Keratinocyte (primary cell): Measurements from ENCODE around the gene IRGM. TPM values are rescaled to one million over a fixed set of nuclear protein-coding genes. Genes with fewer than 3 reads are reported as not detected.

Experiments used
- DNase-seq: peaks from one replicate; pipeline ENCODE4 v3.0.0-alpha.2; 2011; ENCODE audit warnings: low read depth, missing footprints, low spot score
- FAIRE-seq: peaks from 2 replicates; lab custom pipeline; 2011; peaks lifted over from hg19 to GRCh38; lab: Jason Lieb, UNC
- H2AFZ ChIP-seq: 2 replicates; pipeline ENCODE4 v1.6.0; 2012; ENCODE audit warnings: low read length, control low read depth, inconsistent platforms; ENCODE audit not compliant: control insufficient read depth
- H3K27ac ChIP-seq: 2 replicates; pipeline ENCODE4 v1.5.1; 2011; ENCODE audit warnings: low read length; ENCODE audit not compliant: control insufficient read depth, insufficient read depth
- H3K27me3 ChIP-seq: 3 replicates; pipeline ENCODE4 v1.6.0; 2011; ENCODE audit warnings: low read length; ENCODE audit not compliant: control insufficient read depth, insufficient read depth; ENCODE audit errors: extremely low read depth
- H3K36me3 ChIP-seq, 2 experiments: 2 replicates in 1 of 2; 3 replicates in 1 of 2; pipeline ENCODE4 v1.5.1; 2011; ENCODE audit warnings: low read length in 2 of 2, mild to moderate bottlenecking in 1 of 2; ENCODE audit not compliant: control insufficient read depth in 2 of 2, insufficient read depth in 2 of 2; ENCODE audit errors: extremely low read depth in 1 of 2
- H3K4me1 ChIP-seq: 3 replicates; pipeline ENCODE4 v1.5.1; 2011; ENCODE audit warnings: low read length; ENCODE audit not compliant: control insufficient read depth, insufficient read depth; ENCODE audit errors: extremely low read depth
- H3K4me2 ChIP-seq: 3 replicates; pipeline ENCODE4 v1.6.0; 2011; ENCODE audit warnings: low read depth, low read length; ENCODE audit not compliant: control insufficient read depth, insufficient read depth; ENCODE audit errors: extremely low read depth
- H3K4me3 ChIP-seq, 3 experiments: fragments of 200-600 bp in 1 of 3; sonication (generic) in 1 of 3; 2 replicates in 2 of 3; 3 replicates in 1 of 3; pipeline ENCODE4 v1.5.1; 2011 to 2016; ENCODE audit warnings: low read length in 3 of 3, mild to moderate bottlenecking in 3 of 3, control low read depth in 2 of 3, inconsistent platforms in 1 of 3, low read depth in 1 of 3, mixed read lengths in 1 of 3, mixed run types in 1 of 3, moderate library complexity in 1 of 3; ENCODE audit not compliant: control insufficient read depth in 2 of 3, insufficient read depth in 2 of 3; ENCODE audit errors: extremely low read depth in 1 of 3
- H3K79me2 ChIP-seq: 2 replicates; pipeline ENCODE4 v1.6.0; 2012; ENCODE audit warnings: low read length; ENCODE audit not compliant: control insufficient read depth, insufficient read depth
- H3K9ac ChIP-seq: 3 replicates; pipeline ENCODE4 v1.6.0; 2011; ENCODE audit warnings: low read length; ENCODE audit not compliant: control insufficient read depth, insufficient read depth; ENCODE audit errors: extremely low read depth
- H3K9me1 ChIP-seq: 3 replicates; pipeline ENCODE4 v1.6.0; 2011; ENCODE audit warnings: low read length; ENCODE audit not compliant: control insufficient read depth, insufficient read depth; ENCODE audit errors: extremely low read depth
- H3K9me3 ChIP-seq: 2 replicates; pipeline ENCODE4 v1.5.1; 2012; ENCODE audit warnings: low read depth, low read length; ENCODE audit not compliant: control insufficient read depth
- H4K20me1 ChIP-seq: 3 replicates; pipeline ENCODE4 v1.6.0; 2011; ENCODE audit warnings: low read length; ENCODE audit not compliant: control insufficient read depth, insufficient read depth; ENCODE audit errors: extremely low read depth
- CTCF ChIP-seq, 3 experiments: IDR thresholded peaks in 1 of 3; conservative IDR thresholded peaks in 1 of 3; optimal IDR thresholded peaks in 1 of 3; 2 replicates in 2 of 3; 3 replicates in 1 of 3; pipeline versions ENCODE3 to v1.5.1; 2011; ENCODE audit warnings: low read length in 3 of 3, mild to moderate bottlenecking in 3 of 3, moderate library complexity in 2 of 3, control low read depth in 1 of 3, inconsistent platforms in 1 of 3; ENCODE audit not compliant: insufficient read depth in 2 of 3; ENCODE audit errors: extremely low read depth in 1 of 3
- EZH2 ChIP-seq: IDR thresholded peaks from one replicate; pipeline ENCODE4 v1.6.1; 2012; ENCODE audit warnings: inconsistent platforms, mild to moderate bottlenecking, low read length, moderate library complexity
- dilution Hi-C: fragments of 300-500 bp; cut with MboI; formaldehyde crosslinking; loops from one replicate; pipeline ENCODE4 v1.7.0; 2020; ENCODE audit warnings: low sequenced_read_pairs; ENCODE audit not compliant: extremely low pct_ligation_motif_present
- polyA plus RNA-seq, 5 experiments: library from polyadenylated mRNA; depleted of rRNA in 3 of 5; stranded (reverse) in 3 of 5; stranded (forward) in 1 of 5; unstranded in 1 of 5; fragments of >200 nt; gene quantifications; 1 replicate in 1 of 5; 2 replicates in 3 of 5; 3 replicates in 1 of 5; pipeline versions ENCODE4 v1.2.1 to v1.2.3, GENCODE V29; 2011 to 2012; ENCODE audit warnings: missing spikeins in 2 of 5, low read depth in 1 of 5, low replicate concordance in 1 of 5

IRGM gene
- polyA plus RNA-seq, 1 donor (not counting 4 experiments of a cell fraction or from before 2014, with no cell fraction given): not detected

- peak overlapping the region in 2 of 3 experiments; percentile 13 to 50 for H3K4me3 ChIP-seq
- peak overlapping the region; percentile 49 for H3K27ac ChIP-seq
- peaks cover 0 to 4% of the 10 kb centered on the region in 2 experiments for H3K36me3 ChIP-seq
- DNase-seq: no peak
- H3K9me1 ChIP-seq: no peaks in the 10 kb centered on the region
- no peaks in the 10 kb centered on the region for H3K27me3 ChIP-seq
- peaks cover 8% of the 10 kb centered on the region for H3K4me1 ChIP-seq
- H3K79me2 ChIP-seq: no peaks in the 10 kb centered on the region
- peak overlapping the region; percentile 52 for H3K9ac ChIP-seq
- peak overlapping the region; percentile 85 for H2AFZ ChIP-seq
- H3K9me3 ChIP-seq: no peaks in the 10 kb centered on the region
- dilution Hi-C loops: no loop called here
- H4K20me1 ChIP-seq: no peaks in the 10 kb centered on the region
- FAIRE-seq: peak; percentile 13
- peak overlapping the region; percentile 97 for H3K4me2 ChIP-seq
- peak; percentile 35 to 46 (median 37) for TF ChIP-seq CTCF (optimal IDR thresholded peaks at IDR 0.05 in 1 of 3, IDR thresholded peaks at IDR 0.05 in 1 of 3, conservative IDR thresholded peaks at IDR 0.05 in 1 of 3; ENCODE audit: extremely low read depth in 1 of 3, insufficient read depth in 2 of 3, low read length in 3 of 3)
- no peak for TF ChIP-seq EZH2
Measured at GRCh38 chr5:150801117-150801927, 45.0 kb upstream of the IRGM start.

GRCh38 chr5:150804388-150804787 lies 41.9 kb upstream of the IRGM start:
- no peaks in the 10 kb centered on the region for H4K20me1 ChIP-seq
- H2AFZ ChIP-seq: no peak overlapping the region
- H3K4me2 ChIP-seq: no peak overlapping the region
- H3K9me1 ChIP-seq: no peaks in the 10 kb centered on the region
- H3K4me1 ChIP-seq: peaks cover 8% of the 10 kb centered on the region
- no peaks in the 10 kb centered on the region for H3K27me3 ChIP-seq
- no peak for FAIRE-seq
- no peak for DNase-seq
- no peaks in the 10 kb centered on the region for H3K36me3 ChIP-seq
- no peak overlapping the region for H3K9ac ChIP-seq
- no peaks in the 10 kb centered on the region for H3K79me2 ChIP-seq
- TF ChIP-seq EZH2: no peak
- no peak for TF ChIP-seq CTCF (optimal IDR thresholded peaks at IDR 0.05 in 1 of 3, IDR thresholded peaks at IDR 0.05 in 1 of 3, conservative IDR thresholded peaks at IDR 0.05 in 1 of 3; ENCODE audit: extremely low read depth in 1 of 3, insufficient read depth in 2 of 3, low read length in 3 of 3)
- no peak overlapping the region for H3K27ac ChIP-seq
- no peaks in the 10 kb centered on the region for H3K9me3 ChIP-seq
- dilution Hi-C loops: no loop called here
- no peak overlapping the region for H3K4me3 ChIP-seq
